ENCODE measurements around the gene KLHDC7B. TPM values are rescaled to one million over a fixed set of nuclear protein-coding genes. Genes with fewer than 3 reads are reported as not detected.
A peak's percentile ranks its signal among the peaks of the same experiment; 100 is the strongest.
"Not testable (repeated sequence)": the region's sequence is repeated elsewhere in the genome, so short reads cannot be mapped to it uniquely, and the experiment has no call there.

Gene KLHDC7B
- total RNA-seq, 2 experiments from 2014 or later: 5.8 to 6.8 TPM

GRCh38 chr22:50530877-50531545 lies 14.7 kb upstream of the KLHDC7B start:
- ChIA-PET POLR2A (interaction anchor here (0.6 to 2.9 kb wide), 10 partner anchors 9 to 91 kb away, joined by 3 to 20 read pairs (median 6); partner anchors contain the start of genes KLHDC7B, LMF2 and NCAPH2), CTCF (interaction anchor here (1.3 to 1.7 kb wide), 2 partner anchors 17 to 90 kb away, joined by 6 to 7 read pairs; no protein-coding TSS in a partner anchor)
- ATAC-seq (peak; percentile 51), DNase-seq (peak; percentile 93)
- peak overlapping the region; percentile 98 for H3K27ac Mint-ChIP-seq
- no peak for TF ChIP-seq CTCF (IDR thresholded peaks at IDR 0.05)
- H3K36me3 Mint-ChIP-seq (ENCODE audit: low read depth): peaks cover 20% of the 10 kb centered on the region
- no peaks in the 10 kb centered on the region for H3K27me3 Mint-ChIP-seq
- H3K4me1 Mint-ChIP-seq (ENCODE audit: low read depth): peaks cover 36% of the 10 kb centered on the region
- no peaks in the 10 kb centered on the region for H3K9me3 Mint-ChIP-seq
- intact Hi-C loops (cut with micrococcal nuclease): no loop called here
- peak overlapping the region; percentile 89 for H3K4me3 Mint-ChIP-seq

GRCh38 chr22:50531546-50531961 lies 14.1 kb upstream of the KLHDC7B start:
- POLR2A ChIA-PET: interaction anchor here (0.9 to 2.9 kb wide), 11 partner anchors 9 to 90 kb away, joined by 3 to 20 read pairs (median 5); partner anchors contain the start of genes KLHDC7B, LMF2 and NCAPH2

GRCh38 chr22:50531962-50532674 lies 13.6 kb upstream of the KLHDC7B start:
- no peak for TF ChIP-seq CTCF (IDR thresholded peaks at IDR 0.05)
- POLR2A ChIA-PET: interaction anchor here (0.9 to 2.9 kb wide), 11 partner anchors 8 to 90 kb away, joined by 3 to 20 read pairs (median 5); partner anchors contain the start of genes KLHDC7B, LMF2 and NCAPH2
- peaks cover 18% of the 10 kb centered on the region for H3K36me3 Mint-ChIP-seq (ENCODE audit: low read depth)
- CTCF ChIA-PET: interaction anchor here (1.3 to 1.7 kb wide), 3 partner anchors 13 to 89 kb away, joined by 6 to 7 read pairs (median 6); partner anchors contain the start of gene KLHDC7B
- no peak for ATAC-seq
- intact Hi-C loops (cut with micrococcal nuclease): no loop called here
- DNase-seq: no peak
- peak overlapping the region; percentile 98 for H3K27ac Mint-ChIP-seq
- H3K27me3 Mint-ChIP-seq: no peaks in the 10 kb centered on the region
- peaks cover 32% of the 10 kb centered on the region for H3K4me1 Mint-ChIP-seq (ENCODE audit: low read depth)
- no peaks in the 10 kb centered on the region for H3K9me3 Mint-ChIP-seq
- H3K4me3 Mint-ChIP-seq: peak overlapping the region; percentile 89

More at GRCh38 chr22:50531546-50531961, 14.1 kb upstream of the KLHDC7B start:
- DNase-seq (peak; percentile 85), ATAC-seq (peak; percentile 38)
- Mint-ChIP-seq H3K27me3 (no peaks in the 10 kb centered on the region), H3K4me1 (ENCODE audit: low read depth) (peaks cover 36% of the 10 kb centered on the region), H3K36me3 (ENCODE audit: low read depth) (peaks cover 20% of the 10 kb centered on the region), H3K4me3 (peak overlapping the region; percentile 89), H3K9me3 (no peaks in the 10 kb centered on the region), H3K27ac (peak overlapping the region; percentile 98)
- no peak for TF ChIP-seq CTCF (IDR thresholded peaks at IDR 0.05)
- CTCF ChIA-PET: interaction anchor here (1.3 to 1.7 kb wide), 2 partner anchors 16 to 90 kb away, joined by 6 to 7 read pairs; no protein-coding TSS in a partner anchor
- intact Hi-C loops (cut with micrococcal nuclease): no loop called here

- H3K4me3 Mint-ChIP-seq: peak overlapping the region; percentile 89
- H3K9me3 Mint-ChIP-seq: no peaks in the 10 kb centered on the region
- TF ChIP-seq CTCF (IDR thresholded peaks at IDR 0.05): no peak
- ChIA-PET CTCF (interaction anchor here (1.4 to 3.3 kb wide), 2 partner anchors 8 to 12 kb away, joined by 6 to 19 read pairs; partner anchors contain the start of genes KLHDC7B and SCO2), POLR2A (interaction anchor here (0.9 to 2.9 kb wide), 6 partner anchors 7 to 88 kb away, joined by 3 to 20 read pairs (median 6); partner anchors contain the start of gene KLHDC7B)
- peaks cover 9% of the 10 kb centered on the region for H3K36me3 Mint-ChIP-seq (ENCODE audit: low read depth)
- intact Hi-C loops (cut with micrococcal nuclease): no loop called here
- peak overlapping the region; percentile 87 for H3K27ac Mint-ChIP-seq
- peaks cover 29% of the 10 kb centered on the region for H3K4me1 Mint-ChIP-seq (ENCODE audit: low read depth)
- H3K27me3 Mint-ChIP-seq: no peaks in the 10 kb centered on the region
- DNase-seq (no peak), ATAC-seq (no peak)
Measured at GRCh38 chr22:50532824-50533796, 12.6 kb upstream of the KLHDC7B start.

GRCh38 chr22:50533856-50534711 lies 11.6 kb upstream of the KLHDC7B start:
- ChIA-PET CTCF (interaction anchor here (1.3 to 3.3 kb wide), 3 partner anchors 9 to 11 kb away, joined by 3 to 19 read pairs (median 6); partner anchors contain the start of genes KLHDC7B and SCO2), POLR2A (interaction anchor here (0.9 kb wide), 1 partner anchor 87 kb away, joined by 3 read pairs; no protein-coding TSS in a partner anchor)
- intact Hi-C loops (cut with micrococcal nuclease); H3K9me3 Mint-ChIP-seq; H3K27me3 Mint-ChIP-seq; ATAC-seq; H3K4me3 Mint-ChIP-seq; H3K36me3 Mint-ChIP-seq (ENCODE audit: low read depth): not testable (repeated sequence)
- H3K4me1 Mint-ChIP-seq (ENCODE audit: low read depth): peaks cover 30% of the 10 kb centered on the region
- peak; percentile 20 for DNase-seq
- peak overlapping the region; percentile 87 for H3K27ac Mint-ChIP-seq

Measured in activated CD8-positive, alpha-beta T cell treated with anti-CD3 and anti-CD28 coated beads for 36 hours (primary cell).